ENCODE data around the gene NUP210. TPM values are rescaled to one million over a fixed set of nuclear protein-coding genes. Genes with fewer than 3 reads are reported as not detected.
"Not testable (repeated sequence)": the region's sequence is repeated elsewhere in the genome, so short reads cannot be mapped to it uniquely, and the experiment has no call there.

Gene NUP210
- total RNA-seq, 4 donors from 2014 or later: 3.1 to 15.4 (median 5.0) TPM

DNA sequence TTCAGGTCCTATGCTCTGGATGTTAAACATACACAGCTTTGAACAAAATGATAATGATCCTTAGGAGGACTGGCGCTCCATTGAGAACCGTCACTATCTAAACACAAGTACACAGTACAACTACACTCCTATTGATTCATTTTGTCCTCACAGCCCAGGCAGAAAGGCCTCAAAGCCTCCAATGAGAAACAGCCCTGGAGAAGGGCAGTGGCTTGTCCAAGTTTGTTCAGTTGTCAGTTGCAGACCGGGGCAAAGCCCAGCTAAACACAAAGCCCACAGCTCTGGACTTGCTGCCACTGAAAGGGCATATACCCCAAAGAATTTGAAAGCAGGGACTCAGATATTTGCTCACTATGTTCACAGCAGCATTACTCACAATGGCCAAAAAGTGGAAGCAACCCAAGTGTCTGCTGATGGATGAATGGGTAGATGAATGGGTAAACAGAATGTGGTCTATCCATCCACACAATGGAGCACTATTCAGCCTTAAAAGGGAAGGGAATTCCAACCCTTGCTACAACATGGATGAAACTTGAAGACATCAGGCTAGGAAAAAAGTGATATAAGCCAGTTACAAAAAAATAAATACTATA is 34.7 kb downstream of the NUP210 start:
- Histone ChIP-seq H3K36me3 (peaks cover 2% of the 10 kb centered on the region), H3K4me1 (no peaks in the 10 kb centered on the region), H3K9me3 (no peaks in the 10 kb centered on the region), H3K27ac (no peak overlapping the region), H3K4me3 (no peak overlapping the region), H3K27me3 (no peaks in the 10 kb centered on the region)
- 67% methylated on average over 3 of the region's 3 CpGs for WGBS
- TF ChIP-seq POLR2AphosphoS5 (IDR thresholded peaks at IDR 0.05) (no peak), CTCF (IDR thresholded peaks at IDR 0.05) (no peak)
- DNase-seq (ENCODE audit: low spot score in 2 of 2): no peak

DNA sequence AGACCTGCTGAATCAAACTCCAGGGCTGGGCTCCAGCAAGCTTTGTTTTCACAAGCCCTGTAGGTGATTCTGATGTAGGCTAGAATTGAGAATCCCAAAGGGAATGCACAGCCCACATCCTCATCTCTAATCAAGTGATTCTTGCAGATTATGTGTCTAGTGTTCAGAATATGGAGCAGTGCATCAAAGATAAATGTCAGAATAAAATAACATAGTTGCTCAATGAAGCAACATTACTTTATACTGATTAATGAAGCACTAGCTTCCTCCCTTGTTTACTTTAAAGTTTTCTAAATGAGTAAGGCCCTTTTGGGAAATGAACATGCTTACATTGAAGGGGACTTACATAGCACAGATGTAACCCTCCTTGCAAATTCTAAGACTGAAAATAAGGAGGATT is 39.2 kb downstream of the NUP210 start:
- TF ChIP-seq POLR2A (IDR thresholded peaks at IDR 0.05): no peak
- no peak for TF ChIP-seq EP300 (IDR thresholded peaks at IDR 0.05)
- TF ChIP-seq POLR2AphosphoS5 (IDR thresholded peaks at IDR 0.05): no peak
- no peak for TF ChIP-seq CTCF (IDR thresholded peaks at IDR 0.05)
- Histone ChIP-seq H3K27me3 (no peaks in the 10 kb centered on the region), H3K27ac (no peak overlapping the region), H3K4me1 (no peaks in the 10 kb centered on the region), H3K4me3 (no peak overlapping the region), H3K9me3 (no peaks in the 10 kb centered on the region), H3K36me3 (peaks cover 2% of the 10 kb centered on the region)
- DNase-seq (ENCODE audit: low spot score in 2 of 2): no peak

DNA sequence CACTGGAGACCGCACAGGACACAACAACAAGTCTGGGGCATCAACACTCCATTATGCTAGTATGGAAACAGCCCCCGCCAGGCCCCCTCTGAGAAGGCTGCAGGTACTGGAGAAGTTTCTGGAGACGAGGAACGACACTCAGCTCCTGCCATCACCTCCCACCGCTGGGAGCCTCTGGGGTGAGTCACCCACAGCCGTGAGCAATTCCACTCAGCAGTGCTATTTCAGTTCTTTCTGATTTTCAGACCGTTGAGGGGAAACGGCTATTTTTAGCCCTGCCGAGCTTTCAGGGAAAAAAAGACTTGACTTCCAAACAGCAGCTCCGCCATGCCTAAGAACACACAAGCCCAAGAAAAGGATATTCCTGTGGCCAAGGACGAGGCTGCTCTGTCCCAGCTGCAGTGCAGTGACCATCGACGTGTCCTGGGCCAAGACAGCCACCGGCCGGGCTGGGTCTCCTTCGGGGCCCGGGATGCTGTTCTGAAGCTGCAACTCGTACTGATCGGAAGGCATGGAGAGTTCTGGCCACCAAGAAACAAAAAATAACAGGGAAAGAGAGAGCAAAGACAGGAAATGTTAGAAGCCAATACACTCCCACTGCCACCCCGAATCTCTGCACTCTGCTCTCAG is 40.8 kb downstream of the NUP210 start:
- DNase-seq (ENCODE audit: low spot score in 2 of 2): no peak
- 69% methylated on average over 20 of the region's 20 CpGs for WGBS
- TF ChIP-seq EP300 (IDR thresholded peaks at IDR 0.05): no peak
- TF ChIP-seq CTCF (IDR thresholded peaks at IDR 0.05): no peak
- no peak for TF ChIP-seq POLR2AphosphoS5 (IDR thresholded peaks at IDR 0.05)
- TF ChIP-seq POLR2A (IDR thresholded peaks at IDR 0.05): no peak
- no peaks in the 10 kb centered on the region for H3K4me1 ChIP-seq
- no peaks in the 10 kb centered on the region for H3K36me3 ChIP-seq
- no peaks in the 10 kb centered on the region for H3K9me3 ChIP-seq
- no peak overlapping the region for H3K4me3 ChIP-seq
- no peaks in the 10 kb centered on the region for H3K27me3 ChIP-seq
- H3K27ac ChIP-seq: no peak overlapping the region

GRCh38 chr3:13378155-13378554 is 42.0 kb downstream of the NUP210 start:
- no peaks in the 10 kb centered on the region for H3K36me3 ChIP-seq
- no peaks in the 10 kb centered on the region for H3K4me1 ChIP-seq
- WGBS: 94% methylated on average over 5 of the region's 5 CpGs
- H3K27me3 ChIP-seq: no peaks in the 10 kb centered on the region
- no peaks in the 10 kb centered on the region for H3K9me3 ChIP-seq
- TF ChIP-seq POLR2AphosphoS5 (IDR thresholded peaks at IDR 0.05): no peak
- no peak for TF ChIP-seq CTCF (IDR thresholded peaks at IDR 0.05)
- TF ChIP-seq EP300 (IDR thresholded peaks at IDR 0.05): no peak
- TF ChIP-seq POLR2A (IDR thresholded peaks at IDR 0.05): no peak
- no peak overlapping the region for H3K27ac ChIP-seq
- H3K4me3 ChIP-seq: no peak overlapping the region
- DNase-seq (ENCODE audit: low spot score in 2 of 2): no peak

DNA sequence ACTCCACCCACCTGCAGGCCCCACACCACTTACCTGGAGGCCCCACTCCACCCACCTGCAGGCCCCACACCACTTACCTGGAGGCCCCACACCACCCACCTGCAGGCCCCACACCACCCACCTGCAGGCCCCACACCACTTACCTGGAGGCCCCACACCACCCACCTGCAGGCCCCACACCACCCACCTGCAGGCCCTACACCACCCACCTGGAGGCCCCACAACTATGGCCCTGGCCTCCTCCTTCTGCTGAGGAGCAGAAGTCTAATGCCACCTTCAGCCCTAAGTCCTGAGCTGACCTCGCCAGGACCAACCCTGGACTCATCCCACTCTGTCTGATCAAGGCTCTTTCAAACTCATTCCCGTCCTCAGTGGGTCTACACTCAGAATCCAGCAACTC is 42.4 kb downstream of the NUP210 start:
- not testable (repeated sequence) for H3K36me3 ChIP-seq; H3K4me3 ChIP-seq; H3K27me3 ChIP-seq; H3K27ac ChIP-seq; DNase-seq (ENCODE audit: low spot score in 2 of 2); H3K9me3 ChIP-seq; H3K4me1 ChIP-seq
- 100% methylated on average over 2 of the region's 2 CpGs for WGBS

- Histone ChIP-seq H3K27me3 (no peaks in the 10 kb centered on the region), H3K4me1 (peaks cover 9% of the 10 kb centered on the region), H3K27ac (no peak overlapping the region), H3K9me3 (no peaks in the 10 kb centered on the region), H3K4me3 (no peak overlapping the region), H3K36me3 (no peaks in the 10 kb centered on the region)
- TF ChIP-seq POLR2AphosphoS5 (IDR thresholded peaks at IDR 0.05) (no peak), CTCF (IDR thresholded peaks at IDR 0.05) (no peak), POLR2A (IDR thresholded peaks at IDR 0.05) (no peak), EP300 (IDR thresholded peaks at IDR 0.05) (no peak)
- no peak for DNase-seq (ENCODE audit: low spot score in 2 of 2)
- WGBS: 97% methylated on average over 12 of the region's 14 CpGs
These were observed 43.1 kb downstream of the NUP210 start for GRCh38 chr3:13377021-13377420.

Measured in suprapubic skin (tissue), 4 donors.